ENCODE results near the gene PLXND1.
"Not testable (repeated sequence)": the region's sequence is repeated elsewhere in the genome, so short reads cannot be mapped to it uniquely, and the experiment has no call there.

PLXND1 gene

GRCh38 chr3:129650256-129650872 lies 43.9 kb upstream of the PLXND1 start:
- peak; percentile 66 for TF ChIP-seq CTCF (IDR thresholded peaks at IDR 0.05; ENCODE audit: low read depth, low read length)
- no peak overlapping the region for H3K4me3 ChIP-seq (replicated peaks in 1 of 2; ENCODE audit: low read depth in 2 of 2, low read length in 2 of 2)
- peak; percentile 90 to 94 for DNase-seq (ENCODE audit: low read depth in 2 of 2)

- no peak overlapping the region for H3K4me3 ChIP-seq (replicated peaks in 1 of 2; ENCODE audit: low read depth in 2 of 2, low read length in 2 of 2)
- TF ChIP-seq CTCF (IDR thresholded peaks at IDR 0.05; ENCODE audit: low read depth, low read length): no peak
- DNase-seq (ENCODE audit: low read depth in 2 of 2): no peak
Observed at GRCh38 chr3:129648391-129648790, 41.9 kb upstream of the PLXND1 start.

GRCh38 chr3:129645286-129645685 lies 38.8 kb upstream of the PLXND1 start:
- TF ChIP-seq CTCF (IDR thresholded peaks at IDR 0.05; ENCODE audit: low read depth, low read length): no peak

GRCh38 chr3:129644836-129645235 lies 38.4 kb upstream of the PLXND1 start:
- no peak overlapping the region for H3K4me3 ChIP-seq (replicated peaks in 1 of 2; ENCODE audit: low read depth in 2 of 2, low read length in 2 of 2)
- no peak for TF ChIP-seq CTCF (IDR thresholded peaks at IDR 0.05; ENCODE audit: low read depth, low read length)
- no peak for DNase-seq (ENCODE audit: low read depth in 2 of 2)

More at GRCh38 chr3:129645286-129645685, 38.8 kb upstream of the PLXND1 start:
- no peak for DNase-seq (ENCODE audit: low read depth in 2 of 2)
- no peak overlapping the region for H3K4me3 ChIP-seq (replicated peaks in 1 of 2; ENCODE audit: low read depth in 2 of 2, low read length in 2 of 2)

GRCh38 chr3:129641567-129642260 lies 35.2 kb upstream of the PLXND1 start:
- not testable (repeated sequence) for DNase-seq (ENCODE audit: low read depth in 2 of 2)

GRCh38 chr3:129640985-129641384 lies 34.5 kb upstream of the PLXND1 start:
- not testable (repeated sequence) for DNase-seq (ENCODE audit: low read depth in 2 of 2); H3K4me3 ChIP-seq (replicated peaks in 1 of 2; ENCODE audit: low read depth in 2 of 2, low read length in 2 of 2)

More at GRCh38 chr3:129641567-129642260, 35.2 kb upstream of the PLXND1 start:
- not testable (repeated sequence) for H3K4me3 ChIP-seq (replicated peaks in 1 of 2; ENCODE audit: low read depth in 2 of 2, low read length in 2 of 2)

GRCh38 chr3:129638481-129638880 lies 32.0 kb upstream of the PLXND1 start:
- DNase-seq (ENCODE audit: low read depth in 2 of 2): no peak
- H3K4me3 ChIP-seq (replicated peaks in 1 of 2; ENCODE audit: low read depth in 2 of 2, low read length in 2 of 2): no peak overlapping the region
- no peak for TF ChIP-seq CTCF (IDR thresholded peaks at IDR 0.05; ENCODE audit: low read depth, low read length)

GRCh38 chr3:129636082-129636481 lies 29.6 kb upstream of the PLXND1 start:
- no peak for TF ChIP-seq CTCF (IDR thresholded peaks at IDR 0.05; ENCODE audit: low read depth, low read length)
- no peak for DNase-seq (ENCODE audit: low read depth in 2 of 2)
- no peak overlapping the region for H3K4me3 ChIP-seq (replicated peaks in 1 of 2; ENCODE audit: low read depth in 2 of 2, low read length in 2 of 2)
